ENCODE results near the gene SMNDC1. TPM values are rescaled to one million over a fixed set of nuclear protein-coding genes. Genes with fewer than 3 reads are reported as not detected.

Gene SMNDC1
- total and polyA plus RNA-seq, 2 donors from 2014 or later, result 12.4 to 28.6 TPM

- intact Hi-C loops (cut with DNase I), result no loop called here
- no peak for TF ChIP-seq CTCF (IDR thresholded peaks at IDR 0.05; ENCODE audit: borderline replicate concordance, extremely low read depth, insufficient read depth)
- DNase-seq, result no peak
- Histone ChIP-seq H3K27ac (ENCODE audit: low read depth in 2 of 2, low read length in 2 of 2) (no peak overlapping the region), H3K9ac (ENCODE audit: low read length in 3 of 3) (no peak overlapping the region), H3K27me3 (ENCODE audit: control insufficient read depth, insufficient read depth, low read length) (no peaks in the 10 kb centered on the region), H3K36me3 (ENCODE audit: control insufficient read depth in 2 of 3, insufficient read depth in 3 of 3, low read length in 3 of 3) (no peaks in the 10 kb centered on the region), H3K9me3 (ENCODE audit: control insufficient read depth in 2 of 3, insufficient read depth in 1 of 3, low read length in 3 of 3) (no peaks in the 10 kb centered on the region), H3K4me1 (ENCODE audit: control insufficient read depth in 2 of 3, insufficient read depth in 2 of 3, low read depth in 1 of 3, low read length in 3 of 3) (peaks cover 0 to 4% (median 0%) of the 10 kb centered on the region in 3 donors), H3K4me3 (ENCODE audit: low read length in 3 of 3) (no peak overlapping the region)
- no peak for FAIRE-seq
Measured at GRCh38 chr10:110349831-110350230, 45.1 kb upstream of the SMNDC1 start.

DNA sequence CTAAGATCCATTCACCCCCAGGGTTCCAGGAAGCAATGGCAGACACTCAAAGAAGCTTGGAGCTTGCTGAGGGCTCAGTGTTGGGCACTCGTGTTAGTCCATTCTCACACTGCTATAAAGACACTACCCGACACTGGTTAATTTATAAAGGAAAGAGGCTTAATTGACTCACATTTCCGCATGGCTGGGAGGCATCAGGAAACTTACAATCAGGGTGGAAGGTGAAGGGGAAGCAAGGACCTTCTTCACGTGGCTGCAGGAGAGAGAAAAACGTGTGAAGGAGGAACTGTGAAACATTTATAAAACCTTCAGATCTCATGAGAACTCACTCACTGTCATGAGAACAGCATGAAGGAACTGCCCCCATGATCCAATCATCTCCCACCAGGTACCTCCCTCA lies 44.7 kb upstream of the SMNDC1 start:
- FAIRE-seq, result no peak
- Histone ChIP-seq H3K36me3 (ENCODE audit: control insufficient read depth in 2 of 3, insufficient read depth in 3 of 3, low read length in 3 of 3) (no peaks in the 10 kb centered on the region), H3K9ac (ENCODE audit: low read length in 3 of 3) (no peak overlapping the region), H3K27me3 (ENCODE audit: control insufficient read depth, insufficient read depth, low read length) (no peaks in the 10 kb centered on the region), H3K4me1 (ENCODE audit: control insufficient read depth in 2 of 3, insufficient read depth in 2 of 3, low read depth in 1 of 3, low read length in 3 of 3) (peaks cover 0 to 3% (median 0%) of the 10 kb centered on the region in 3 donors), H3K4me3 (ENCODE audit: low read length in 3 of 3) (no peak overlapping the region), H3K27ac (ENCODE audit: low read depth in 2 of 2, low read length in 2 of 2) (no peak overlapping the region), H3K9me3 (ENCODE audit: control insufficient read depth in 2 of 3, insufficient read depth in 1 of 3, low read length in 3 of 3) (no peaks in the 10 kb centered on the region)
- intact Hi-C loops (cut with DNase I), result no loop called here
- TF ChIP-seq CTCF (IDR thresholded peaks at IDR 0.05; ENCODE audit: borderline replicate concordance, extremely low read depth, insufficient read depth), result no peak
- DNase-seq, result no peak

- no peaks in the 10 kb centered on the region for H3K36me3 ChIP-seq (ENCODE audit: control insufficient read depth in 2 of 3, insufficient read depth in 3 of 3, low read length in 3 of 3)
- FAIRE-seq, result no peak
Measured at GRCh38 chr10:110348336-110348735, 43.6 kb upstream of the SMNDC1 start.

More at GRCh38 chr10:110348336-110348735, 43.6 kb upstream of the SMNDC1 start:
- H3K27ac ChIP-seq (ENCODE audit: low read depth in 2 of 2, low read length in 2 of 2), result no peak overlapping the region
- H3K9ac ChIP-seq (ENCODE audit: low read length in 3 of 3), result no peak overlapping the region
- TF ChIP-seq CTCF (IDR thresholded peaks at IDR 0.05; ENCODE audit: borderline replicate concordance, extremely low read depth, insufficient read depth), result no peak
- H3K4me3 ChIP-seq (ENCODE audit: low read length in 3 of 3), result no peak overlapping the region
- H3K4me1 ChIP-seq (ENCODE audit: control insufficient read depth in 2 of 3, insufficient read depth in 2 of 3, low read depth in 1 of 3, low read length in 3 of 3), result no peaks in the 10 kb centered on the region
- intact Hi-C loops (cut with DNase I), result no loop called here
- no peaks in the 10 kb centered on the region for H3K27me3 ChIP-seq (ENCODE audit: control insufficient read depth, insufficient read depth, low read length)
- DNase-seq, result no peak
- H3K9me3 ChIP-seq (ENCODE audit: control insufficient read depth in 2 of 3, insufficient read depth in 1 of 3, low read length in 3 of 3), result no peaks in the 10 kb centered on the region
